ENCODE data around the gene MEIS1.

Gene MEIS1

GRCh38 chr2:66436581-66437001 lies 1.7 kb downstream of the MEIS1 start:
- no peak for TF ChIP-seq CTCF (IDR thresholded peaks at IDR 0.05; ENCODE audit: low read depth, low read length, missing control alignments)
- H3K4me3 ChIP-seq (replicated peaks; ENCODE audit: low read depth, low read length): peak overlapping the region; percentile 83
- no peak for DNase-seq (ENCODE audit: extremely low read depth, low read depth)

GRCh38 chr2:66437109-66437690 lies 2.3 kb downstream of the MEIS1 start:
- no peak for DNase-seq (ENCODE audit: extremely low read depth, low read depth)
- peak overlapping the region; percentile 83 for H3K4me3 ChIP-seq (replicated peaks; ENCODE audit: low read depth, low read length)
- TF ChIP-seq CTCF (IDR thresholded peaks at IDR 0.05; ENCODE audit: low read depth, low read length, missing control alignments): no peak

- H3K4me3 ChIP-seq (replicated peaks; ENCODE audit: low read depth, low read length): peak overlapping the region; percentile 83
- no peak for DNase-seq (ENCODE audit: extremely low read depth, low read depth)
- no peak for TF ChIP-seq CTCF (IDR thresholded peaks at IDR 0.05; ENCODE audit: low read depth, low read length, missing control alignments)
These were observed 3.0 kb downstream of the MEIS1 start for GRCh38 chr2:66437691-66438497.

- DNase-seq (ENCODE audit: extremely low read depth, low read depth): no peak
- no peak for TF ChIP-seq CTCF (IDR thresholded peaks at IDR 0.05; ENCODE audit: low read depth, low read length, missing control alignments)
- peak overlapping the region; percentile 83 for H3K4me3 ChIP-seq (replicated peaks; ENCODE audit: low read depth, low read length)
These were observed 3.5 kb downstream of the MEIS1 start for GRCh38 chr2:66438498-66438833.

GRCh38 chr2:66438891-66439811 lies 4.2 kb downstream of the MEIS1 start:
- H3K4me3 ChIP-seq (replicated peaks; ENCODE audit: low read depth, low read length): peak overlapping the region; percentile 83
- no peak for TF ChIP-seq CTCF (IDR thresholded peaks at IDR 0.05; ENCODE audit: low read depth, low read length, missing control alignments)
- no peak for DNase-seq (ENCODE audit: extremely low read depth, low read depth)

- TF ChIP-seq CTCF (IDR thresholded peaks at IDR 0.05; ENCODE audit: low read depth, low read length, missing control alignments): no peak
- H3K4me3 ChIP-seq (replicated peaks; ENCODE audit: low read depth, low read length): peak overlapping the region; percentile 83
- DNase-seq (ENCODE audit: extremely low read depth, low read depth): no peak
These were observed 5.1 kb downstream of the MEIS1 start for GRCh38 chr2:66439812-66440542.
